DND-41 (cell line): ENCODE data around the gene IL1RAPL2.

Experiments
- ATAC-seq: fragments of 200-7000 bp; cut with Tn5 transposase; 3 replicates; pipeline ENCODE4 v1.9.1; 2021; ENCODE audit warnings: low read depth; ENCODE audit not compliant: insufficient read depth
- DNase-seq: peaks from one replicate; pipeline ENCODE4 v3.0.0-alpha.2; 2020
- H2AFZ ChIP-seq: 2 replicates; pipeline ENCODE4 v1.6.0; 2012; ENCODE audit warnings: low read depth, low read length
- H3K27ac ChIP-seq: 2 replicates; pipeline ENCODE4 v1.5.1; 2012; ENCODE audit warnings: low read length, inconsistent platforms
- H3K27me3 ChIP-seq: fragments of 200-600 bp; sonication (generic); 2 replicates; pipeline ENCODE4 v1.6.0; 2012; ENCODE audit warnings: low read length, mild to moderate bottlenecking, inconsistent platforms; ENCODE audit not compliant: insufficient read depth, poor library complexity
- H3K36me3 ChIP-seq: 2 replicates; pipeline ENCODE4 v1.5.1; 2012; ENCODE audit warnings: low read length, inconsistent platforms; ENCODE audit not compliant: insufficient read depth
- H3K4me1 ChIP-seq: 2 replicates; pipeline ENCODE4 v1.5.1; 2012; ENCODE audit warnings: mild to moderate bottlenecking, low read length; ENCODE audit not compliant: insufficient read depth
- H3K4me2 ChIP-seq: 2 replicates; pipeline ENCODE4 v1.6.0; 2012; ENCODE audit warnings: mild to moderate bottlenecking, moderate library complexity, low read length, inconsistent platforms; ENCODE audit not compliant: insufficient read depth
- H3K4me3 ChIP-seq, 2 experiments: fragments of 200-600 bp in 1 of 2; shearing (Covaris generic) in 1 of 2; 2 replicates each; pipeline ENCODE4 v1.5.1; 2012 to 2016; ENCODE audit warnings: inconsistent platforms in 2 of 2, low read length in 2 of 2, mild to moderate bottlenecking in 2 of 2, low read depth in 1 of 2, moderate library complexity in 1 of 2
- H3K79me2 ChIP-seq: 2 replicates; pipeline ENCODE4 v1.6.0; 2012; ENCODE audit warnings: low read length, inconsistent platforms; ENCODE audit not compliant: insufficient read depth
- H3K9ac ChIP-seq: 2 replicates; pipeline ENCODE4 v1.6.0; 2012; ENCODE audit warnings: low read depth, mild to moderate bottlenecking, inconsistent platforms, low read length, moderate library complexity
- H3K9me3 ChIP-seq: 2 replicates; pipeline ENCODE4 v1.5.1; 2012; ENCODE audit warnings: low read length, moderate library complexity, mild to moderate bottlenecking, inconsistent platforms; ENCODE audit not compliant: insufficient read depth, severe bottlenecking
- H4K20me1 ChIP-seq: 2 replicates; pipeline ENCODE4 v1.6.0; 2012; ENCODE audit warnings: low read length; ENCODE audit not compliant: insufficient read depth
- CTCF ChIP-seq: IDR thresholded peaks from 2 replicates; pipeline ENCODE4 v1.5.1; 2012; ENCODE audit warnings: borderline replicate concordance, low read length, moderate library complexity, mild to moderate bottlenecking; ENCODE audit not compliant: poor library complexity, severe bottlenecking; ENCODE audit errors: extremely low read depth
- EZH2 ChIP-seq: IDR thresholded peaks from 3 replicates; pipeline ENCODE4 v1.6.1; 2012; ENCODE audit warnings: borderline replicate concordance, low read depth, mild to moderate bottlenecking, moderate library complexity, low read length, inconsistent platforms; ENCODE audit not compliant: severe bottlenecking

Gene IL1RAPL2

GRCh38 chrX:105610411-105610810 lies 1044.4 kb downstream of the IL1RAPL2 start:
- Histone ChIP-seq H3K4me3 (no peak overlapping the region), H3K27me3 (no peaks in the 10 kb centered on the region), H2AFZ (no peak overlapping the region), H3K9me3 (no peaks in the 10 kb centered on the region), H4K20me1 (no peaks in the 10 kb centered on the region), H3K9ac (no peak overlapping the region), H3K4me2 (no peak overlapping the region), H3K79me2 (no peaks in the 10 kb centered on the region), H3K27ac (no peak overlapping the region), H3K36me3 (no peaks in the 10 kb centered on the region), H3K4me1 (no peaks in the 10 kb centered on the region)
- DNase-seq = no peak
- ATAC-seq = no peak
- no peak for TF ChIP-seq CTCF
- no peak for TF ChIP-seq EZH2

- Histone ChIP-seq H3K4me3 (no peak overlapping the region), H2AFZ (no peak overlapping the region), H3K36me3 (no peaks in the 10 kb centered on the region), H3K9me3 (no peaks in the 10 kb centered on the region), H3K27me3 (no peaks in the 10 kb centered on the region), H3K4me1 (no peaks in the 10 kb centered on the region), H4K20me1 (no peaks in the 10 kb centered on the region), H3K4me2 (no peak overlapping the region), H3K27ac (no peak overlapping the region), H3K9ac (no peak overlapping the region), H3K79me2 (no peaks in the 10 kb centered on the region)
- TF ChIP-seq EZH2 (no peak), CTCF (no peak)
- DNase-seq = no peak
- ATAC-seq = no peak
Measured at GRCh38 chrX:105618393-105619101, 1052.5 kb downstream of the IL1RAPL2 start.

GRCh38 chrX:105634180-105634579 lies 1068.2 kb downstream of the IL1RAPL2 start:
- no peak overlapping the region for H3K27ac ChIP-seq
- no peak for TF ChIP-seq CTCF
- no peak for TF ChIP-seq EZH2
- no peak for ATAC-seq

GRCh38 chrX:105635794-105636193 lies 1069.8 kb downstream of the IL1RAPL2 start:
- Histone ChIP-seq H4K20me1 (no peaks in the 10 kb centered on the region), H3K9me3 (no peaks in the 10 kb centered on the region), H3K79me2 (no peaks in the 10 kb centered on the region), H3K27me3 (no peaks in the 10 kb centered on the region), H3K4me2 (no peak overlapping the region), H3K9ac (no peak overlapping the region), H3K4me3 (no peak overlapping the region), H3K4me1 (no peaks in the 10 kb centered on the region), H3K27ac (no peak overlapping the region), H3K36me3 (no peaks in the 10 kb centered on the region), H2AFZ (no peak overlapping the region)
- DNase-seq (no peak), ATAC-seq (no peak)
- TF ChIP-seq EZH2 (no peak), CTCF (no peak)

More at GRCh38 chrX:105634180-105634579, 1068.2 kb downstream of the IL1RAPL2 start:
- Histone ChIP-seq H3K9ac (no peak overlapping the region), H3K4me1 (no peaks in the 10 kb centered on the region), H2AFZ (no peak overlapping the region), H4K20me1 (no peaks in the 10 kb centered on the region), H3K4me2 (no peak overlapping the region), H3K36me3 (no peaks in the 10 kb centered on the region), H3K4me3 (no peak overlapping the region), H3K9me3 (no peaks in the 10 kb centered on the region), H3K27me3 (no peaks in the 10 kb centered on the region), H3K79me2 (no peaks in the 10 kb centered on the region)
- DNase-seq = no peak
